ENCODE measurements around the gene INPP1.

GRCh38 chr2:190420801-190421200, 77.4 kb downstream of the INPP1 start:
- TF ChIP-seq CTCF (IDR thresholded peaks at IDR 0.05) (no peak), YY1 (IDR thresholded peaks at IDR 0.05; ENCODE audit: low read depth) (no peak), REST (IDR thresholded peaks at IDR 0.05; ENCODE audit: low read depth, low read length) (no peak), TEAD4 (IDR thresholded peaks at IDR 0.05; ENCODE audit: borderline replicate concordance, insufficient read depth) (no peak), TAF1 (IDR thresholded peaks at IDR 0.05; ENCODE audit: borderline replicate concordance, low read depth, low read length) (no peak), RFX5 (IDR thresholded peaks at IDR 0.05; ENCODE audit: low read length) (no peak), IRF3 (IDR thresholded peaks at IDR 0.05; ENCODE audit: low read depth, low read length) (no peak)
